Ishikawa (cell line): ENCODE data around the gene KDELR1.

Source experiments
- CEBPB ChIP-seq: IDR thresholded peaks from 2 replicates; pipeline ENCODE4 v1.6.1; 2012
- CREB1 ChIP-seq: IDR thresholded peaks from 2 replicates; pipeline ENCODE4 v1.6.1; 2012; ENCODE audit warnings: low read depth

GRCh38 chr19:48367855-48368254, 23.5 kb downstream of the KDELR1 start:
- TF ChIP-seq CEBPB (no peak), CREB1 (no peak)
